K562 (cell line): ENCODE measurements around the gene TMEM95. TPM values are rescaled to one million over a fixed set of nuclear protein-coding genes. Genes with fewer than 3 reads are reported as not detected.
A peak's percentile ranks its signal among the peaks of the same experiment; 100 is the strongest.

Experiments used
- C11orf30 ChIP-seq: fragments of 450-650 bp; IDR thresholded peaks from 2 replicates; pipeline ENCODE4 v1.6.1; 2016; ENCODE audit warnings: low read depth, mild to moderate bottlenecking
- EGR1 ChIP-seq: fragments of 450-650 bp; conservative IDR thresholded peaks from 2 replicates; pipeline ENCODE4 v1.6.1; 2017; ENCODE audit warnings: mild to moderate bottlenecking
- HCFC1 ChIP-seq: IDR thresholded peaks from 2 replicates; pipeline ENCODE4 v1.6.1; 2012; ENCODE audit warnings: low read depth, low read length, improper control_type of control experiment
- HMGN3 ChIP-seq: IDR thresholded peaks from 2 replicates; pipeline ENCODE4 v1.6.1; 2011; ENCODE audit warnings: borderline replicate concordance, low read depth, mild to moderate bottlenecking, mixed read lengths, low read length; ENCODE audit not compliant: insufficient read length; ENCODE audit errors: extremely low read depth
- HNRNPLL ChIP-seq: fragments of 200-400 bp; formaldehyde crosslinking; IDR thresholded peaks from 2 replicates; pipeline ENCODE4 v1.6.1; 2017; ENCODE audit warnings: low read length, low read depth, mild to moderate bottlenecking; ENCODE audit not compliant: poor library complexity, severe bottlenecking
- KHSRP ChIP-seq: fragments of 450-650 bp; IDR thresholded peaks from 2 replicates; pipeline ENCODE4 v1.6.1; 2017
- KLF10 ChIP-seq: fragments of 250-450 bp; sonication (Bioruptor Pico); IDR thresholded peaks from 2 replicates; pipeline ENCODE4 v1.6.1; 2021; ENCODE audit warnings: matching md5 sums
- MAZ ChIP-seq, 2 experiments: fragments of 450-650 bp in 1 of 2; sonication (generic) in 1 of 2; formaldehyde crosslinking; IDR thresholded peaks in 1 of 2; conservative IDR thresholded peaks in 1 of 2; 2 replicates each; pipeline versions ENCODE4 v1.4.0 to v1.5.0; 2020; ENCODE audit warnings: mild to moderate bottlenecking in 1 of 2, missing genetic modification reagents in 1 of 2
- NR2C2 ChIP-seq, 2 experiments: fragments of 200-800 bp in 1 of 2; sonication (Bioruptor generic) in 1 of 2; sonication (generic) in 1 of 2; formaldehyde crosslinking in 1 of 2; IDR thresholded peaks; 2 replicates each; pipeline versions ENCODE4 v1.6.1 to v1.8.0; 2016 to 2022; ENCODE audit warnings: mild to moderate bottlenecking in 1 of 2, missing compliant biosample characterization in 1 of 2, missing genetic modification characterization in 1 of 2, missing genetic modification reagents in 1 of 2
- RAD21 ChIP-seq, 2 experiments: fragments of 250-450 bp in 1 of 2; fragments of 450-650 bp in 1 of 2; sonication (Bioruptor Pico) in 1 of 2; formaldehyde crosslinking in 1 of 2; IDR thresholded peaks in 1 of 2; conservative IDR thresholded peaks in 1 of 2; 2 replicates each; pipeline versions ENCODE4 v1.4.0 to v1.8.0; 2020 to 2022; ENCODE audit warnings: mild to moderate bottlenecking in 2 of 2, moderate library complexity in 1 of 2
- RB1 ChIP-seq: fragments of 450-650 bp; IDR thresholded peaks from 2 replicates; pipeline ENCODE4 v1.6.1; 2017; ENCODE audit warnings: low read depth, mild to moderate bottlenecking
- SAP30 ChIP-seq: fragments of 200-600 bp; sonication (generic); IDR thresholded peaks from 2 replicates; pipeline ENCODE4 v1.6.1; 2012; ENCODE audit warnings: borderline replicate concordance, low read depth, mild to moderate bottlenecking, moderate library complexity, low read length, control low read depth, inconsistent platforms; ENCODE audit not compliant: insufficient read depth, poor library complexity, severe bottlenecking
- SIN3A ChIP-seq, 2 experiments: fragments of 150-350 bp in 1 of 2; IDR thresholded peaks; 2 replicates each; pipeline ENCODE4 v1.6.1; 2011 to 2016; ENCODE audit warnings: borderline replicate concordance in 2 of 2, low read depth in 2 of 2, low read length in 2 of 2, mild to moderate bottlenecking in 2 of 2, moderate library complexity in 2 of 2; ENCODE audit not compliant: control insufficient read depth in 1 of 2
- SMAD4 ChIP-seq: fragments of 250-450 bp; sonication (Bioruptor Pico); conservative IDR thresholded peaks from 2 replicates; pipeline ENCODE4 v1.8.0; 2021; ENCODE audit warnings: inconsistent platforms, mild to moderate bottlenecking, moderate library complexity
- SMARCC2 ChIP-seq: fragments of 450-650 bp; IDR thresholded peaks from 2 replicates; pipeline ENCODE4 v1.6.1; 2017; ENCODE audit warnings: antibody characterized with exemption, moderate library complexity, mild to moderate bottlenecking, low read depth
- SP2 ChIP-seq: IDR thresholded peaks from 2 replicates; pipeline ENCODE4 v1.6.1; 2011; ENCODE audit warnings: mild to moderate bottlenecking, low read depth, low read length, moderate library complexity; ENCODE audit not compliant: poor library complexity, severe bottlenecking; ENCODE audit errors: extremely low read depth
- ZNF695 ChIP-seq: fragments of 450-650 bp; formaldehyde crosslinking; IDR thresholded peaks from 2 replicates; pipeline ENCODE4 v1.4.0; 2020; ENCODE audit warnings: mild to moderate bottlenecking, moderate library complexity
- ZSCAN32 ChIP-seq: fragments of 450-650 bp; formaldehyde crosslinking; IDR thresholded peaks from 2 replicates; pipeline ENCODE4 v1.4.0; 2020; ENCODE audit warnings: mild to moderate bottlenecking, moderate library complexity
- polyA plus RNA-seq, 8 experiments: library from polyadenylated mRNA; depleted of rRNA in 4 of 8; stranded (reverse) in 5 of 8; unstranded in 3 of 8; fragments of >200 nt; fragmentation: Nextera tagmentation in 2 of 8; fragmentation: Illumina TruSeq in 1 of 8; extraction: Ambion mirVana in 2 of 8; extraction: Trizol in 1 of 8; gene quantifications; 2 replicates each; pipeline versions ENCODE4 v1.2.1 to v1.2.3, GENCODE V29; 2011 to 2014; ENCODE audit warnings: inconsistent platforms in 1 of 8, missing spikeins in 1 of 8
- total RNA-seq, 7 experiments: library from RNA; depleted of rRNA in 6 of 7; stranded (reverse); fragments of >200 nt in 6 of 7; fragmentation: Illumina TruSeq in 2 of 7; extraction: Trizol in 2 of 7; gene quantifications; 2 replicates each; pipeline versions ENCODE4 v1.2.1 to v1.2.3, GENCODE V29; 2011 to 2021; ENCODE audit warnings: low replicate concordance in 1 of 7
- TF ChIP-seq, protein P1 (sequence below): fragments of 250-450 bp; sonication (Bioruptor Pico); IDR thresholded peaks from 2 replicates; pipeline ENCODE4 v1.5.0; 2021; ENCODE audit warnings: mild to moderate bottlenecking, borderline replicate concordance
- TF ChIP-seq, protein P2 (sequence below), 2 experiments: fragments of 200-800 bp in 1 of 2; sonication (Bioruptor generic) in 1 of 2; sonication (generic) in 1 of 2; formaldehyde crosslinking in 1 of 2; IDR thresholded peaks in 1 of 2; conservative IDR thresholded peaks in 1 of 2; 2 replicates each; pipeline versions ENCODE4 v1.5.0 to v1.6.1; 2016 to 2020; ENCODE audit warnings: missing compliant biosample characterization in 1 of 2, missing genetic modification characterization in 1 of 2, missing genetic modification reagents in 1 of 2

The TMEM95 gene
- total and polyA plus RNA-seq, 9 of the 15 experiments (the other 6 are each of a cell fraction or from before 2014, with no cell fraction given), result not detected

DNA sequence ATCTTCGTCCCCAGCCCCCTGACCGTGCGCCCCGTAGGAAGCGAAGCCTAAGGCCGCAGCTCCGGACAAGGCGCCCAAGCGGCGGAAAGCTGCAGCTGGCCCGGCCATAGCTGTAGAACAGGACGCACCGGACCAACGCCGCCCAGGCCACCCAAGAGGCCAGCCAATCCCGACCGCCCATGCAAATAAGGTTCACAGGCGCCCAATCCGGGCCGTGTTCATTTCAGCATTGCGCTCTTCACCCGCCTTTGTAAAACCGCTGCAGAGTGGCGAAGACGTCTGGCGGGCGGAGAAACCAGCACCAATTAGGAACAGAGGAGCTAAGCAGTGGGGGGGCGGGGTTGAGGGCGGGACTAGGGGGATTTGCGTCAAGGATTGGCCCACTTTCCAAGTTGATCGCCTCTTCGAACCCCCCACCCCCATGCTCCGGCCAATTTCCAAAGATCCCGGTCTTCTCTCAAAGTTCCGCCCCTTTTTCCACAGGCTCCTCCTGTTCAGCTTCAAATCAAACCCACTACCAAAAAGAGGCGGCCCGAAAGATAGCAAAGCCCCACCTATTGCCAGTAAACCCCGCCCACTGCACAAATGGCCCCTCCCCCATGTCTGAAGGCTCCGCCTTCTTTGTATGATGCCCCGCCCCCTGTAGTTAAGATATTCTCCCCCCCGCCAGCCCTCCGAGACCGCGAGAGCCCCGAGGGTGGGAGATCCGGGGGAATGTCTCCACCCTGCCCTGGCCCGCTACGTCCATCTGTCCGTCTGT is 49.2 kb downstream of the TMEM95 start, which contains the start of gene TMEM256 (continued):
- no peak for TF ChIP-seq ZNF695 (CRISPR knock-in tag)
- peak; percentile 52 for TF ChIP-seq HMGN3
- TF ChIP-seq RB1, result 0 out of 2 replicates have a peak, but pooled peaks have one; percentile 40
- TF ChIP-seq, protein P1, sequence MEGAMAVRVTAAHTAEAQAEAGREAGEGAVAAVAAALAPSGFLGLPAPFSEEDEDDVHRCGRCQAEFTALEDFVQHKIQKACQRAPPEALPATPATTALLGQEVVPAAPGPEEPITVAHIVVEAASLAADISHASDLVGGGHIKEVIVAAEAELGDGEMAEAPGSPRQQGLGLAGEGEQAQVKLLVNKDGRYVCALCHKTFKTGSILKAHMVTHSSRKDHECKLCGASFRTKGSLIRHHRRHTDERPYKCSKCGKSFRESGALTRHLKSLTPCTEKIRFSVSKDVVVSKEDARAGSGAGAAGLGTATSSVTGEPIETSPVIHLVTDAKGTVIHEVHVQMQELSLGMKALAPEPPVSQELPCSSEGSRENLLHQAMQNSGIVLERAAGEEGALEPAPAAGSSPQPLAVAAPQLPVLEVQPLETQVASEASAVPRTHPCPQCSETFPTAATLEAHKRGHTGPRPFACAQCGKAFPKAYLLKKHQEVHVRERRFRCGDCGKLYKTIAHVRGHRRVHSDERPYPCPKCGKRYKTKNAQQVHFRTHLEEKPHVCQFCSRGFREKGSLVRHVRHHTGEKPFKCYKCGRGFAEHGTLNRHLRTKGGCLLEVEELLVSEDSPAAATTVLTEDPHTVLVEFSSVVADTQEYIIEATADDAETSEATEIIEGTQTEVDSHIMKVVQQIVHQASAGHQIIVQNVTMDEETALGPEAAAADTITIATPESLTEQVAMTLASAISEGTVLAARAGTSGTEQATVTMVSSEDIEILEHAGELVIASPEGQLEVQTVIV (CRISPR knock-in tag), result no peak
- TF ChIP-seq HNRNPLL, result peak; percentile 66
- TF ChIP-seq HCFC1, result peak; percentile 27; the same call in 1 of the 2 replicates
- peak in 1 of 2 experiments; percentile 43; a peak in 3 of 4 replicates for TF ChIP-seq MAZ (CRISPR knock-in tag; conservative IDR thresholded peaks at IDR 0.05 in 1 of 2, IDR thresholded peaks at IDR 0.05 in 1 of 2)
- TF ChIP-seq RAD21 (CRISPR knock-in tag; conservative IDR thresholded peaks at IDR 0.05 in 1 of 2, IDR thresholded peaks at IDR 0.05 in 1 of 2), result no peak
- TF ChIP-seq SIN3A (IDR thresholded peaks at IDR 0.05; ENCODE audit: borderline replicate concordance in 2 of 2, control insufficient read depth in 1 of 2, low read depth in 2 of 2, low read length in 2 of 2), result peak; percentile 63 to 66; a peak in 1 of 4 replicates
- TF ChIP-seq, protein P2, sequence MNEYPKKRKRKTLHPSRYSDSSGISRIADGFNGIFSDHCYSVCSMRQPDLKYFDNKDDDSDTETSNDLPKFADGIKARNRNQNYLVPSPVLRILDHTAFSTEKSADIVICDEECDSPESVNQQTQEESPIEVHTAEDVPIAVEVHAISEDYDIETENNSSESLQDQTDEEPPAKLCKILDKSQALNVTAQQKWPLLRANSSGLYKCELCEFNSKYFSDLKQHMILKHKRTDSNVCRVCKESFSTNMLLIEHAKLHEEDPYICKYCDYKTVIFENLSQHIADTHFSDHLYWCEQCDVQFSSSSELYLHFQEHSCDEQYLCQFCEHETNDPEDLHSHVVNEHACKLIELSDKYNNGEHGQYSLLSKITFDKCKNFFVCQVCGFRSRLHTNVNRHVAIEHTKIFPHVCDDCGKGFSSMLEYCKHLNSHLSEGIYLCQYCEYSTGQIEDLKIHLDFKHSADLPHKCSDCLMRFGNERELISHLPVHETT (CRISPR knock-in tag; conservative IDR thresholded peaks at IDR 0.05 in 1 of 2, IDR thresholded peaks at IDR 0.05 in 1 of 2), result peak in 1 of 2 experiments; percentile 46; a peak in 1 of 4 replicates
- no peak for TF ChIP-seq ZSCAN32
- TF ChIP-seq SP2, result peak; percentile 53
- TF ChIP-seq SMAD4 (CRISPR knock-in tag), result no peak
- 0 out of 2 replicates have a peak, but pooled peaks have one; percentile 10 for TF ChIP-seq EGR1
- TF ChIP-seq NR2C2 (CRISPR knock-in tag; IDR thresholded peaks at IDR 0.05), result no peak
- peak; percentile 82 for TF ChIP-seq NR2C2 (tag; IDR thresholded peaks at IDR 0.05)
- no peak for TF ChIP-seq KLF10 (CRISPR knock-in tag)
- TF ChIP-seq C11orf30, result peak; percentile 85
- TF ChIP-seq SMARCC2, result peak; percentile 30; the same call in 1 of the 2 replicates
- TF ChIP-seq SAP30, result peak; percentile 48
- no peak for TF ChIP-seq KHSRP
